A549 (cell line): Measurements from ENCODE around the gene TMED8. TPM values are rescaled to one million over a fixed set of nuclear protein-coding genes. Genes with fewer than 3 reads are reported as not detected.

Source experiments
- ATAC-seq, 2 experiments: fragments of 200-7000 bp in 1 of 2; fragments of >200 bp in 1 of 2; cut with Nextera tagmentation in 1 of 2; cut with Tn5 transposase in 1 of 2; 3 replicates each; pipeline versions ENCODE4 v1.8.0 to v1.9.1; 2018 to 2020; ENCODE audit warnings: mild to moderate bottlenecking in 1 of 2, moderate library complexity in 1 of 2
- CTCF ChIA-PET: fragments of 300-600 bp; sonication (Branson Sonifier 250); formaldehyde crosslinking; extraction: SDS; loops from one replicate; lab custom pipeline; 2021; ENCODE audit warnings: antibody characterized with exemption, inconsistent platforms; lab: Yijun Ruan, JAX
- POLR2A ChIA-PET: fragments of 350-600 bp; formaldehyde crosslinking; extraction: SDS; loops from one replicate; lab custom pipeline; 2021; ENCODE audit warnings: antibody characterized with exemption, inconsistent platforms; lab: Yijun Ruan, JAX
- DNase-seq, 2 experiments: peaks; one replicate each; pipeline versions ENCODE4 v3.0.0 to v3.0.0-alpha.2; 2011 to 2016; ENCODE audit warnings: low read depth in 1 of 2, low spot score in 1 of 2
- FAIRE-seq: peaks from 2 replicates; lab custom pipeline; 2011; peaks lifted over from hg19 to GRCh38; lab: Jason Lieb, UNC
- H3K27ac ChIP-seq, 2 experiments: fragments of >200 bp; sonication (Bioruptor Twin); formaldehyde crosslinking; 3 replicates each; pipeline ENCODE4 v1.5.1; 2016 to 2017
- H3K4me1 ChIP-seq: fragments of >200 bp; sonication (Bioruptor Twin); formaldehyde crosslinking; 3 replicates; pipeline ENCODE4 v1.6.1; 2016
- H3K4me2 ChIP-seq: fragments of >200 bp; sonication (Bioruptor Twin); formaldehyde crosslinking; 3 replicates; pipeline ENCODE4 v1.6.1; 2016
- H3K4me3 ChIP-seq: fragments of >200 bp; sonication (Bioruptor Twin); formaldehyde crosslinking; 3 replicates; pipeline ENCODE4 v1.5.1; 2016
- H3K9me3 ChIP-seq: fragments of >200 bp; sonication (Bioruptor Twin); formaldehyde crosslinking; 3 replicates; pipeline ENCODE4 v1.6.1; 2016
- BCL3 ChIP-seq: fragments of >200 bp; sonication (Bioruptor Twin); formaldehyde crosslinking; IDR thresholded peaks from 3 replicates; pipeline ENCODE4 v1.6.1; 2016
- BHLHE40 ChIP-seq: IDR thresholded peaks from 2 replicates; pipeline ENCODE4 v1.6.1; 2012; ENCODE audit warnings: low read depth, low read length, inconsistent platforms
- CBX2 ChIP-seq: fragments of 200-600 bp; sonication (generic); IDR thresholded peaks from 2 replicates; pipeline ENCODE4 v1.6.1; 2016; ENCODE audit warnings: low read depth, mild to moderate bottlenecking, borderline replicate concordance
- CBX8 ChIP-seq: fragments of 200-600 bp; sonication (generic); IDR thresholded peaks from 2 replicates; pipeline ENCODE4 v1.6.1; 2016
- CHD2 ChIP-seq: fragments of 150-350 bp; IDR thresholded peaks from 2 replicates; pipeline ENCODE4 v1.6.1; 2014; ENCODE audit warnings: low read length; ENCODE audit not compliant: partially characterized antibody
- EHF ChIP-seq: fragments of 250-450 bp; sonication (Bioruptor Pico); IDR thresholded peaks from 2 replicates; pipeline ENCODE4 v1.5.0; 2020; ENCODE audit warnings: mild to moderate bottlenecking
- EP300 ChIP-seq, 2 experiments: fragments of >200 bp; sonication (Bioruptor Twin); formaldehyde crosslinking; IDR thresholded peaks; 2 replicates in 1 of 2; 3 replicates in 1 of 2; pipeline ENCODE4 v1.6.1; 2016 to 2017
- FOXS1 ChIP-seq: fragments of 250-450 bp; sonication (Bioruptor Pico); IDR thresholded peaks from 2 replicates; pipeline ENCODE4 v1.5.0; 2020; ENCODE audit warnings: mild to moderate bottlenecking, moderate library complexity
- HDAC2 ChIP-seq: fragments of 200-600 bp; sonication (generic); IDR thresholded peaks from 2 replicates; pipeline ENCODE4 v1.6.1; 2016
- HMGXB4 ChIP-seq: fragments of 250-450 bp; sonication (Bioruptor Pico); IDR thresholded peaks from 2 replicates; pipeline ENCODE4 v1.5.0; 2021; ENCODE audit warnings: mild to moderate bottlenecking, moderate library complexity, borderline replicate concordance
- HOXA7 ChIP-seq: fragments of 250-450 bp; sonication (Bioruptor Pico); IDR thresholded peaks from 2 replicates; pipeline ENCODE4 v1.5.0; 2020; ENCODE audit warnings: mild to moderate bottlenecking, moderate library complexity
- HOXB5 ChIP-seq: fragments of 250-450 bp; sonication (Bioruptor Pico); IDR thresholded peaks from 2 replicates; pipeline ENCODE4 v1.5.0; 2020; ENCODE audit warnings: mild to moderate bottlenecking, moderate library complexity
- KDM5A ChIP-seq: fragments of 200-600 bp; sonication (generic); IDR thresholded peaks from 2 replicates; pipeline ENCODE4 v1.6.1; 2016; ENCODE audit warnings: antibody characterized with exemption, mild to moderate bottlenecking
- MAFK ChIP-seq: fragments of 450-650 bp; IDR thresholded peaks from 2 replicates; pipeline ENCODE4 v1.6.1; 2014; ENCODE audit not compliant: partially characterized antibody
- MAX ChIP-seq: IDR thresholded peaks from 2 replicates; pipeline ENCODE4 v1.6.1; 2012
- NFE2L2 ChIP-seq: fragments of 150-350 bp; conservative IDR thresholded peaks from 2 replicates; pipeline ENCODE4 v1.6.1; 2014; ENCODE audit warnings: low read length
- POLR2AphosphoS2 ChIP-seq: conservative IDR thresholded peaks from 2 replicates; pipeline ENCODE4 v1.6.1; 2012; ENCODE audit warnings: low read length, improper control_type of control experiment, inconsistent platforms
- REST ChIP-seq: fragments of 200-600 bp; sonication (generic); IDR thresholded peaks from 2 replicates; pipeline ENCODE4 v1.6.1; 2016; ENCODE audit warnings: antibody characterized with exemption, mild to moderate bottlenecking, moderate library complexity
- RNF2 ChIP-seq: fragments of 200-600 bp; sonication (generic); IDR thresholded peaks from 2 replicates; pipeline ENCODE4 v1.6.1; 2016; ENCODE audit warnings: low read depth, mild to moderate bottlenecking, antibody characterized with exemption, moderate library complexity, borderline replicate concordance
- TFCP2L1 ChIP-seq: fragments of 250-450 bp; sonication (Bioruptor Pico); IDR thresholded peaks from 2 replicates; pipeline ENCODE4 v1.5.0; 2021; ENCODE audit warnings: mild to moderate bottlenecking
- TP53 ChIP-seq: fragments of 250-450 bp; sonication (Bioruptor Pico); IDR thresholded peaks from 2 replicates; pipeline ENCODE4 v1.5.0; 2021; ENCODE audit warnings: mild to moderate bottlenecking, moderate library complexity
- ZC3H11A ChIP-seq: fragments of 450-650 bp; IDR thresholded peaks from 2 replicates; pipeline ENCODE4 v1.6.1; 2014; ENCODE audit warnings: antibody characterized with exemption, mild to moderate bottlenecking
- WGBS: methylation state at CpG from one replicate; pipeline ENCODE4 v1.1.6; 2017; ENCODE audit errors: missing lambda C conversion rate; 5-methylcytosine and 5-hydroxymethylcytosine counted together
- polyA plus RNA-seq, 4 experiments: library from polyadenylated mRNA; depleted of rRNA in 3 of 4; stranded (reverse); fragments of >200 nt; fragmentation: RNase III in 1 of 4; extraction: RNeasy Plus Mini Kit Qiagen cat#74134 plus additional on column Dnase treatment in 1 of 4; gene quantifications; 2 replicates in 3 of 4; 3 replicates in 1 of 4; pipeline ENCODE4 v1.2.3, GENCODE V29; 2011 to 2017

Gene TMED8
- polyA plus RNA-seq, 2 of the 4 experiments (the other 2 are of a cell fraction) = 8.8 to 13.9 TPM

- FAIRE-seq (no peak), ATAC-seq (no peak), DNase-seq (no peak)
- peaks cover 15% of the 10 kb centered on the region; the same call in 2 of the 3 replicates for H3K4me1 ChIP-seq
- POLR2A ChIA-PET = interaction anchor here (0.6 kb wide), 1 partner anchor 22 kb away, joined by 3 read pairs; no protein-coding TSS in a partner anchor
- no peak overlapping the region for H3K4me3 ChIP-seq
- TF ChIP-seq CHD2 (no peak), BCL3 (no peak), FOXS1 (CRISPR knock-in tag) (no peak), MAX (no peak), ZC3H11A (no peak), HMGXB4 (no peak)
- 91% methylated on average over 2 of the region's 2 CpGs for WGBS
- no peak overlapping the region for H3K4me2 ChIP-seq
- no peak overlapping the region for H3K27ac ChIP-seq
- H3K9me3 ChIP-seq = no peaks in the 10 kb centered on the region
- CTCF ChIA-PET = interaction anchor here (1.2 to 1.6 kb wide), 2 partner anchors 21 to 219 kb away, joined by 4 read pairs; no protein-coding TSS in a partner anchor
Measured at GRCh38 chr14:77343662-77344061, 33.2 kb downstream of the TMED8 start.

- FAIRE-seq (no peak), ATAC-seq (no peak), DNase-seq (no peak)
- no peak overlapping the region for H3K4me3 ChIP-seq
- no peak overlapping the region for H3K27ac ChIP-seq
- 84% methylated on average over 10 of the region's 10 CpGs for WGBS
- peaks cover 15% of the 10 kb centered on the region; the same call in 2 of the 3 replicates for H3K4me1 ChIP-seq
- H3K9me3 ChIP-seq = no peaks in the 10 kb centered on the region
- CTCF ChIA-PET = interaction anchor here (1.2 kb wide), 1 partner anchor 219 kb away, joined by 4 read pairs; no protein-coding TSS in a partner anchor
- POLR2A ChIA-PET = no interaction called here
- H3K4me2 ChIP-seq = no peak overlapping the region
- no peak for TF ChIP-seq NFE2L2
- TF ChIP-seq MAFK = no peak
- no peak for TF ChIP-seq REST
Measured at GRCh38 chr14:77342726-77343397, 34.0 kb downstream of the TMED8 start.

GRCh38 chr14:77340389-77340788, 36.5 kb downstream of the TMED8 start:
- ChIA-PET CTCF (interaction anchor here (1.9 to 2.0 kb wide), 2 partner anchors 24 to 40 kb away, joined by 4 to 6 read pairs; no protein-coding TSS in a partner anchor), POLR2A (no interaction called here)
- Histone ChIP-seq H3K4me1 (peaks cover 15% of the 10 kb centered on the region; the same call in 2 of the 3 replicates), H3K27ac (no peak overlapping the region), H3K9me3 (no peaks in the 10 kb centered on the region), H3K4me3 (no peak overlapping the region), H3K4me2 (no peak overlapping the region)
- ATAC-seq = no peak
- no peak for DNase-seq
- 91% methylated on average over 4 of the region's 4 CpGs for WGBS
- FAIRE-seq = no peak
- TF ChIP-seq EP300 (IDR thresholded peaks at IDR 0.05) (no peak), HOXB5 (CRISPR knock-in tag) (no peak), CBX8 (no peak), KDM5A (no peak), REST (no peak), CBX2 (no peak), RNF2 (no peak), BHLHE40 (no peak), HOXA7 (CRISPR knock-in tag) (no peak), POLR2AphosphoS2 (no peak), TFCP2L1 (CRISPR knock-in tag) (no peak), TP53 (CRISPR knock-in tag) (no peak), HDAC2 (no peak), EHF (CRISPR knock-in tag) (no peak)
